Measurements from ENCODE around the gene LCN15.
"Not testable (repeated sequence)": the region's sequence is repeated elsewhere in the genome, so short reads cannot be mapped to it uniquely, and the experiment has no call there.

LCN15 gene

DNA sequence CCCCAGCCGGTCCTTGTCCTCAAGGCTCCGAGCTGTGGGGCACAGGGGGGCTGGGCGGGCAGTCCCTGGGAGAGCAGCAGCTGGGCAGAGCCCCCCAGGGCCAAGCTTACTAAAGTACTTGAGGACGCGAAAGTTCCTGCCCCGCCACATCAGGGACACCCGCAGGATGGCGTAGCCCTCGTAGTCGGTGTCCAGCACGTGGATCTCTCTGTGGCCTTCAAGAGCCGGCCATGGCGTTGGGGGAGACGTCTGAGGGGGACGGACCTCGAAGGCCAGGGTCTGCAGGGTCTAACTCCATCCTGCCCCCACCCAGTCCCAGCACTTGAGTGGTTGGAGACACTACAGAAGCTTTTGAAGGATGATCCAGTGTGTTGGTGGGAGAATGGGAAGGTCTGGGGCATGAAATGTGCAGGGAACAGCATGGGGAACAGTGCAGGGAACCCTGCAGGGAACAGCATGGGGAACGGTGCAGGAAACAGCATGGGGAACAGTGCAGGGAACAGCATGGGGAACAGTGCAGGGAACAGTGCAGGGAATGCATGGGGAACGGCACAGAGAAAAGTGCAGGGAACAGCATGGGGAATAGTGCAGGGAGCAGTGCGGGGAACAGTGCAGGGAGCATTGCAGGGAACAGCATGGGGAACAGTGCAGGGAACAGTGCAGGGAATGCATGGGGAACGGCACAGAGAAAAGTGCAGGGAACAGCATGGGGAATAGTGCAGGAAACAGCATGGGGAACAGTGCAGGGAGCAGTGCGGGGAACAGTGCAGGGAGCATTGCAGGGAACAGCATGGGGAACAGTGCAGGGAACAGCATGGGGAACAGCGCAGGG, 8.8 kb downstream of the LCN15 start:
- DNase-seq (ENCODE audit: low read depth) = not testable (repeated sequence)

DNA sequence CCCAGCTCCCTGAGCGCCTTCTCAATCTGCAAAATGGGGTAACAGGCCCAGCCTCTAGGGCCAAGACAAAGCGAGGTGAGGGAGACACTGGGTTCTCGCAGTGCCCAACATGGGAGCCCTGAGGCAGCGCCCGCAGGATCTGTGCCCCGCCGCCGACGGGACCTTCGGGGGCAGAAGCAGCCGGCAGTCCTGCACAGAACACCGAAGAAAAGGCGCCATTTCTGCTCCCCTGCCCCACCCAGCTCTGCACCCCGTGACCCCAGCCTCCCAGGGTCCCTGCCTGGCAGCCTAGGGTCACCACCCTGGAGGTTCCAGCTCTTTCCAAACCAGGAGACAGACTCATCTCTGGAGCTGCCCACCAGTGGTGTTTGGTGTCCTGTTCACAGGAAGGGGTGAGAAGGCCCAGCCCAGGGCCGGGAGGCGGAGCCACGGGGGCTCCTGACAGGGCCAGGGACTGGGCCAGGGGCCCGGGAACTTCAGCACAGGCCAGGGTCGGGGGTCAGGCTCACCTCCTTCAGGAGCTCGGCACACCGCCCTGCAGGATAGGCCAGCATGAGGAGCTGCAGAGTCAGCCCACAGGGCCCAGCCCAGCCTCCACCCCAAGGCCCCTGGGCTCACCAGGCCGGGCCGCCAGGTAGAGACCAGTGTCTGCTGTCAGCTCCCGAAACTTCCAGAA, 9.6 kb downstream of the LCN15 start:
- DNase-seq (ENCODE audit: low read depth) = no peak

DNA sequence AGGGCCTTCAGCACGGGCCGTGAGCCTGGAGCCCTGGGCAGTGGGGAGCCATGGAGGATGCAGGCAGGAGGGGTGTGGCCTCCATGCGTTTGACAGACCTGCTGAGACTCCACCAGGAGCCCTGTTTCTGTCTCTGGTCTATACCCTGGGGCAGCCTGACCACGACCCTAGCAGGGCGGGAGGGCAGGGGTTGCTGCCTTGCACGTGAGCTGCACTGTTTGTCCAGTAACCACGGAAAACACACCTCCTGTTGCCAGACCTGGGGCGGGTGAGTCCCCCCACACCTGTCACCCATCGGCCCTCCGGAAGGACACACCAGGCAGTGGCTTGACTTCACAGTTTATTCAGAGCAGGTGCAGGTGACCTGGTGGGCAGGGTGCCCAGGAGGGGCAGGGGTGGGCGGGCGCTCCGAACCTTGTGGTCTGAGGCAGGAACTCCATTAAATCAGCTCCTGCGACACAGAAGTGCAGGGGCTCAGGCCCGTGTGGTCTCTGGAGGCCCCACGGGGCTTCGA, 10.2 kb downstream of the LCN15 start:
- DNase-seq (ENCODE audit: low read depth) = no peak

DNA sequence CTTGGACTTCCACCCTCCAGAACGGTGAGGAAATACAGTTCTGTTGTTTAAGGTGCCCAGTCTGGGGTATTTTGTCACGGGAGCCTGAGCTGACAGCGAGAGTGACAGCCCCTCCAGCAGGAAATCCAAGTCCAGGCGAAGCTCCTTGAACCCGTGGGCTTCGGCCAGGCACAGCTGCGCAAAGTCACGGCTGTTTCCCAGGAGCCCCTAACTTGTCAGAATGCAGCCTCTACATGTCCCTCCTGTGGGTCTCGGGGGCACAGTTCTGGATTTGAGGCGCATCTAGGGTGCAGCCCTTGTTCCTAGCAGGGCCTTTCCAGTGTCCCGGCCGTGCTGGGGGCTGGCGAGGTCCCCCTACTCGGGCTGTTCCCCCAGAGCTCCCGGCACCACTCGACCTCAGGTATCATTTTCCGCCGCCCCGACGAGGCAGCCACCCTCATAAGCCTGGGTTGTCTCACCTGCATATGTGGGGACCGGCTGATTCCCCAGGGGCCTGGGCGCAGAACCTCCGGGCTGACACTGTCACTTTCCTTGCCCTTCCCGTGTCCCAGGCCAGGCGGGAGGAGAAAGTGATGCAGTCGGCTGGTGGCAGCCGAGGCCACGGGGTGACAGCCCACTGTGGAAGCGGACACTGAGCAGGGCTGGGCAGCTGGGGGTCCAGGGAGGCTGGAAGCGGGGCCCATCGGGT, 10.8 kb downstream of the LCN15 start:
- no peak for DNase-seq (ENCODE audit: low read depth)

DNA sequence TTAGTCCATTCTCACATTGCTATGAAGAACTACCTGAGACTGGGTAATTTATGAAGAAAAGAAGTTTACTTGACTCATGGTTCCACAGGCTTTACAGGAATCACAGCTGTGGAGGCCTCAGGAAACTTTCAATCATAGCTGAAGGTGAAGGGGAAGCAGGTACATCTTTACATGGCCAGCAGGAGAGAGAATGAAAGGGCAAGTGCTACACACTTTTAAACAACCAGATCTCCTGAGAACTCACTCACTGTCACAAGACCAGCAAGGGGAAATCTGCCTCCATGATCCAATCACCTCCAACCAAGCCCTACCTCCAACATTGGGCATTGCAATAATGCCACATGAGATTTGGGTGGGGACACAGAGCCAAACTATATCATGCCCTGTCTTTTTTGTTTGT, 12.5 kb downstream of the LCN15 start:
- DNase-seq (ENCODE audit: low read depth) = no peak

DNA sequence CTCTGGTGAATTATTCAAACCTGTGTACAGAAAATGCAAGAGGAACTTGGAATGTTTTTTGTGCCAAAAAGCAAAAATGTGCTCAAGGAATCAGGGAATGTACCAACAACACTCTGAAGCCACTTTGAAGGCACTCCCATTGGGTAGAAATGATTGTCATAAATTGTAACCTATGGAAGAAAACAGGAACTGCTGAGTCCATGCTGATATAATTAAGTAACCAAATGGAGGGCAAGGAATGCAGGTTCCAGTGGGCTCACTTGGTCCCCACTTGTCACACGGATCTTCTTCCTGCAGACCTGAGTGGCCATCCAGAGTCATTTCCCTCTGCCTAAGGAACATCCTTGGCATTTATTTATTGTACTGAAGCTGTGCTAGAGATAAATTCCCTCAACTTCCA, 13.1 kb downstream of the LCN15 start:
- no peak for DNase-seq (ENCODE audit: low read depth)

DNA sequence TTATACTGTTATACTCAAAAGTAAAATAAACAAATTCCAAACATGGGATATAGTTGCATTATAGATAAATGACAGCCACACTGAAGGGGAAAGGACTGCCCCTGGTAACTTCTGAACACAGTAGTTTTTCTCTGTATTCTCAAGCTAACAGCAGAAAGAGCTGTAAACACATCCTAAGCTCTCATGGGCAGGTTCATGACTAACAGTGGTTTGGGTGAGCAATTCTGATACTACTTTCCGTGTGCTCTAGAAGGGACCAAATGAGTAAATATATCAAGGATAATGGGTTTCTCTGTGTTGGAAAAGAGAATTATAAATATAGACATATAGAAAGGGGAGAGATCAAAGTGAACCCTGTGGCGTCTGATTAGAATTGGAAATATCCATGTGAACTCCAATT, 13.8 kb downstream of the LCN15 start:
- DNase-seq (ENCODE audit: low read depth) = no peak

DNA sequence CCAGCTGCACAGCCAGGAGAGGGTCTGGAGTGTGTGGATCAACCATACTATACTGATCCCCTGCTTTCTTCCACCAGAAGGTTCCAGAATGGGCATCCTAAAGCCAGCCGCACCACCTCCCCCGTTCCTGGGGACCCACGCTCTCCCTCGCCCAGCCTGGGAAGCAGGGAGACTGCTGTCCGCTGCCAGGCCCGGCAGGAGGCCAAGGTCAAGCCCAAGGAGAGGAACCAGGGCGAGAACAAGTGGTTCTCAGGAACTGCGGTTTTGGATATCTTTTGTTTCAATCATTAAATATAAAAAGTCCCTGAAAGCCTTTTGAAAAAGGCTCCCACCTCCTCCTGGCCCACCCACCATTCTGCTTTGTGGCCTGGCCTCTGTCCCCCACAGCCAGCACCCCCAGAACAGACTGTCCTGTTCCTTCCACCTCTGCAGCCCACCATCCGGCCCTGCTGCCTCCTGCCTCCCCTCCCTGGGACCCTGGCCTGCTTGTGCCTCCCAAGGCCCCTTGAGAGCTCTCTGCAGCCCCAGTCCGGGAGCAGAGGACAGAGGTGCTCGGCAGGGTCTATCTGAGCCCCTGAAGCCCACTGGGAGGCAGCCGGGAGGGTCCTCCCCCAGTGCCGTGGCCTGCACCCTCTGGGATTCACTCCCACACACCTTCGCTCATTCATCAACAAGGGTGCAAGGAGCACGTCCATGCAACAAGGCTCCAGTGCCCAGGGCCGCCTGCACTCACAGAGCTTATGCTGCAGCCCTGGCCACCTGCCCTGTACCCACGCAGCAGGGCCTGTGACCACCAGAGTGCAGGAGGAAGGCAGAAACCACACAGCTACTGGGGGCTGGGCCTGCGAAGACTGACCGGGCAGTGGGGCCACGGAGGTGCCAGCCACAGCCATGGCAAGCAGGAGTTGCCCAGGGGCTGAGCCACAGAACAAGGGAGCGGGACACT, 15.4 kb downstream of the LCN15 start:
- no peak for DNase-seq (ENCODE audit: low read depth)

DNA sequence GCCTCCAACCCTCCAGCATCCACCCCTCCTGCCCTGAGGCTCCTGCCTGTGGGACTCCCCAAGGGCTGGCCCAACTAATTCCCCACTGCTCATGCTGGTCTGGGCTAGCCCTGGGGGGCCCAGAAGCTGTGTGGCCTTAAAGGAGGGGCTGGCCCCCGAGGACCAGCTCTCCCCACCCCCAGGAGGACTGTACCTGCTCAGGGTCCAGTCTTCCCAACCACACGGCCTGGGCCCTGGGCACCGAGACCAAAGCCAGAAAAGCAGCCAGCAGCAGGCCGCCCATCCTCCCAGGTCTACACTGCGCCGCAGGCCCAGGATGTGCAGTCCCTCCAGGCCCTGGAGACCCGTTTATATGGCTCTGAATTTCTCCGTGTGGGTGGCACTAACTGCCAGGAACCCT, 16.1 kb downstream of the LCN15 start, which contains the start of gene LCN6:
TSS of gene LCN6 (minus strand) at position 325 of the 400 bp plus-strand sequence. CDS start at position 283, 42 bp downstream.
- no peak for DNase-seq (ENCODE audit: low read depth)

DNA sequence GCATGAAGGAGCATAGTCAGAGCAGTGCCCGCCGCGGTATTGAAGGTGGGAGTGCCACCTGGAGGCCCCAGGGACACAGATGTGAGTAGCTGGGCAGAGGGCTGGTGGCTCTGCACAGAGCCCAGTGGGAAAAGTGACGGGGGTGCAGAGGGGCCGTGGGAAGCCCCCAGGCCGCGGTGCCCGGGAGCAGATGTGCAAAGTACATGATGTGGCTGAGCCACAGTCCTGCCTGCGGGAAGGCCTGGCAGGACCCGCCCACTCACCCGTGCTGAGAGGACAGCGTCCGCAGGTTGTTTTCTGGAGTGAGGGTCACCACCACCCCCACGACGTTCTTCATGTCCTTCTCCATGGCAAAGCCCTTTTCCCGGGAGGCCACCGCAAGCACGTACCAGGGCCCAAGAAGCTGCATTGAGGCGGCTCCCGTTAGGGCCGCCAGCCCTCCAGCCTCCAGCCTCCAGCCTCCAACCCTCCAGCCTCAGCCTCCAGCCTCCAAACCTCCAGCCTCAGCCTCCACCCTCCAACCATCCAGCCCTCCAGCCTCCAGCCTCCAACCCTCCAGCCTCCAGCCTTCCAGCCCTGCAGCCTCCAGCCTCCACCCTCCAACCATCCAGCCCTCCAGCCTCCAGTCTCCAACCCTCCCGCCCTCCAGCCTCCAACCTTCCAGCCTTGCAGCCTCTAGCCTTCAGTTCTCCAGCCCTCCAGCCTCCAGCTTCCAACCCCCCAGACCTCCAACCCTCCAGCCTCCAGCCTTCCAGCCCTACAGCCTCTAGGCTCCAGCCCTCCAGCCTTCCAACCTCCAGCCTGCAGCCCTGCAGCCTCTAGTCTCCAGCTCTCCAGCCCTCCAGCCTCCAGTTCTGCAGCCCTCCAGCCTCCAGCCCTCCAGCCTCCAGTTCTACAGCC, 16.9 kb downstream of the LCN15 start:
- DNase-seq (ENCODE audit: low read depth) = no peak

DNA sequence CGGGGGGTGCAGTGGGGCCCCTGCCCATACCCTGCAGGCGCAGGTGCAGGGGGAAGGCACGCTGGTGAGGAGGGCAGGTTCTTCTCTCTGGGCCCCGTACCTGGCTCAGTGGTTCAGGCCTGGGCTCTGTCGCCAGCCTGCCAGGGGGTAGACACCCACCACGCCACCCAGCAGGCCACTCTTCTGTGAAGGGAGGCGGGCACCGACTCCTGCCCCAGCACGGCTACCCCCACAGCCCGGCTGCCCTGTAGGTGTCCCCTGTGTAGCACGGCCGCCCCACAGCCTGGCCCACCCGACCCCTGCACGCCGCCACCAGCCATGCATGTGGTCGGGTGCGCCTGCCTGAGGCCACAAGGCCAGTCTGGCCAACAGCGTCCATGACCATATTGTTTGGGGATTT, 17.7 kb downstream of the LCN15 start:
- no peak for DNase-seq (ENCODE audit: low read depth)

DNA sequence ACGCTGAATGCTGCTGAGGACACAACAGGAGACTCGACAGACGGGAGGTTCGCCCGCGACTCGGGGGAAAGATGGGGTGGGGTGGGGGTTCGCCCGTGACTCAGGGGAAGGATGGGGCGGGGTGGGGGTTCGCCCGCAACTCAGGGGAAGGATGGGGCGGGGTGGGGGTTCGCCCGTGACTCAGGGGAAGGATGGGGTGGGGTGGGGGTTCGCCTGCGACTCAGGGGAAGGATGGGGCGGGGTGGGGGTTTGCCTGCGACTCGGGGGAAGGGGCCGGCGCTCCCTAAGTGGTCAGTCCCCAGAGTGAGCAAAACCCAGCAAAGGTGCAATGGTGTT, 18.2 kb downstream of the LCN15 start:
- no peak for DNase-seq (ENCODE audit: low read depth)

DNA sequence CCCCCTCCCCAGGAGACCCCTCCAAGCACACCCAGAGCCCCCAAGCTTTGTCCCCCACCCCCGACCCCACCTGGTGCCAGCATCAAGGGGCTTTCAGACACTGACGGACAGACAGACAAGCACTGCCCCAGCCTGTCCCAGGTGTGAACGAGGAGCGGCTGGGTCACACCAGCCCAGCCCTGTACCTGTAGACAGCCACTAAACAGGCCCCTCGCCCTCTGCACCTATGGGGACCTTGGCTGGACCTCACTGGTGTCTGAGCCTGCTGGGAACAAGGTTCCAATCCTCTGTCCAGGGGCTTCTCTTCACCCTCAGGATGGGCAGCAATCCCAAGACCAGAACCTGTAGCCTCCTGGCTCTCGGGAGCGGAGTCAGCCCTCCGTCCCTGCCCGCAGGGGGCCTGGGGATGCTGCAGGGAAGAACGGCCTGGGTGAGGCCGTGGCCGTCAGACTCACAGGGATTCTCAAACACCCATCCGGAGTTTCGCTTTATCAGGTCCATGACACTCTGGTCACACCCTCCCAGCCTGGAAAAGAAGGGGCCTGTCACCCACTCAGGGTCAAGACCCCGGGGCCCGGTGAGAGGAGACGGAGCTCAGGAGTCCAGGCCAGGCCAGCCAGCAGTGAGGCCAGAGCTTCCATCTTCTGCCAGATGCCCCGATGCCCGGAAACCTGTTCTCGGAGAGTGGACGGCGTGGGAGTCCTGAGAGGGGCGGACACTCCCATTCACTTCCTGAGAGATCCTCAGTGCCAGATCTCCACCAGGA, 18.7 kb downstream of the LCN15 start:
- DNase-seq (ENCODE audit: low read depth) = no peak

DNA sequence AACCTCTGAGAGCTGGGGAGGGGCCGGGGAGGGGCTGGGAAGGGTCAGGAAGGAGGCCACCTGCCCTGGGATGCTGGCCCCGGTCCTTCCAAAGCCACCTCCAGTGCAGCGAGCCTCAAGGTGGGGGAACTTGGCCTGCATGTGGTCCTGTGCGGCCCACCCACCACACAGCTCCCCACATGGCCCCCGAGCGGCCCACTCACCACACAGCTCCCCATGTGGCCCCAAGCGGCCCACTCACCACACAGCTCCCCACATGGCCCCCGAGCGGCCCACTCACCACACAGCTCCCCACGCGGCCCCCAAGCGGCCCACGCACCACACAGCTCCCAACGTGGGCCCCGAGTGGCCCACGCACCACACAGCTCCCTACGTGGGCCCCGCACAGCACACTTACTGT, 19.5 kb downstream of the LCN15 start:
- no peak for DNase-seq (ENCODE audit: low read depth)

DNA sequence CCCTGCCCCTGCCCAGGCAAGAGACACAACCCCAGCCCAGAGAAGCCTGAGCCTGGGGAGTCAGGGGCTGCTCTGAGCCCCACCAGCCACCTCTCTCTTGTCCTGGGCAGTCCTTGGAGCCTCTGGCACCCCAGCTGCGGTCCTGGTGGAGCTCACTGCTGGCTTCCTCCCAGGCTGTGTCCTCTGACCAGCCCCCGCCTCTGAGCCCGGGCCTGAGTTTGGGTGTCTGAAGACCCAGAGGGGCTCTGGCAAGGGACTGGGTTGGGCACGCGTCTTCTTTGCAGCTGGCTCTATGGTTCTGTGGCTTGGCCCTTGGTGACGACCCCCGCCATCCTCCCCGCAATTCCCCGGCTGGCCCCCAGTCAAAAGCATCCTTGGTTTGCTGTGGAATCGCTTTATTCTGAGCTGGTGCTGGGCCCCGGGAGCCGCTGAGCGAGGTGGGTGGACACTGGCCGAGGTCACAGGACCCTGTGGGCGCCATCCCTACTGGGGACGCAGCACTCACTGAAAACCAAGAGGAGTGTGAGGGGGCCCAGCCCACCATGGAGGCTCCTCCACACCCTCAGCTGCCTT, 20.6 kb downstream of the LCN15 start:
- DNase-seq (ENCODE audit: low read depth) = no peak

DNA sequence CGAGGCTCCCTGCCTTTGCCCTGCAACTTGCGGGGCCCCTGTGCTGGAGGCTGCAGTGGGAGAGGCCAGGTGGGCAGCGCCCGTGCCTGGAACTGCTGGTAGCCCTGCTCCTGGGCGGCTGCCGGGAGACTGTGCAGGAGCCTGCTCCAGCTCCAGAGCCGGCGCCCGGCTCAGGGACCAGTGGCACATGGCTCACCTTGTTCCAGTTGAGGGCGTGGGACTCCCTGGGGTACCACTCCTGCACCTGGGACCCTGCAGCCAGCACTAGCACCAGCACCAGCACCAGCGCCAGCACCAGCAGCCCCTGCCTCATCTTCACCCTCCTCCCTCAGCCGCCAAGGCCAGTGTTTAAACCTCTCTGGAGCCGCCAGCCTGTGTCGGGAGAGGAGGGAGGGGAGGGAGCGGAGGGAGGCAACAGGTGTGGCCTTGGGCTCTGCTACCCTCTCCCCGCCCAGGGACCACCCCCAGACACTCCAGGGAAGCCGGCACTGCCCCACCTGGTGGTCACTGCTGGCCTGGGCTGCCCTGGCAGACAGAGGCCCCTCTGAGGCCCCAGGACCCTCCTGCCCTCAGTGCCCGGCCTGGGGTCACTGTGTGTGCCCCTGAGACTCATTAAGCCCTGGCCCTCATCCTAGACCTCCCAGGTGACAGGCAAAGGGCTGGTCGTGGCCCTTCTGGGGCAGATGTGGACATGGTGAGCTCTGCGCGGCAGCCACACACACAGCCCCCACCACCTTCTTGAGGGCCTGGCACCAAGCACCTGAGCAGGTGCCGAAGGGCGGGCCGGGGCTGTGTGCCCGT, 21.5 kb downstream of the LCN15 start, which contains the start of gene LCN10:
TSS of gene LCN10 (minus strand) at position 350 of the 801 bp plus-strand sequence. CDS start at position 313, 37 bp downstream.
- DNase-seq (ENCODE audit: low read depth) = no peak

DNA sequence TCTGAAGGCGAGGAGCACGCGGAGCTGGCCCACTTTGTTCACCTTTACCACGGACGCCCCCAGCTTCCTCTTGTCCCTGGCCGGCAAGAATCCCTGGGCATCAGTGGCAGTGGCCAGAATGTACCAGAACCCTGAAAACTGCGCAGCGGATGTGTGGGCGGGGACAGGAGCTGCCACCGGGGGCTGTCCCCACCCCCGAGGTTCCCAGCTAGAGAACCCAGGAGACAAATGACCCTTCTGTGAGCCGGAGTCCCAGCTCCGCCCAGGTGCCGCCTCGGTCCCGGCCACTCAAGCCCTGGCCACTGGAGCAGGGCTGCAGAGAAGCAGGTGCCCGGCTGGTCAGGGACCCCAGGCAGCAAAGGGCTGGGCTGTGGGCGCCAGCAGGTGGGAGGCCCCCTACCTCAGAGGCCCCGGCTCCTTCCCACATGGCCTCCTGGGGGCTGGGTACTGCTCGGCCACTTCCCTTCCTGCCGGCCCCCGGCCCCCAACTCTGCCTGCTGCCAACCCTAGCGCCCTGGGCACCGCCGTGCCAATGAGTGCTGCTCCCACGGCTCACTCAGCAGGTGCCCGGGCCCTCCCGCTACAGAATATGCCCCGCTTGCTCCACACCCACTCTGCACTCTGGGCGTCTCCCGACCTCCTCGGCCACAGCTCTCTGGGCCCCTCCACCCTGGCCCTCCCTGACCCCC, 22.3 kb downstream of the LCN15 start:
- no peak for DNase-seq (ENCODE audit: low read depth)
